ENCODE data around the gene ACYP2.

GRCh38 chr2:54329482-54330161 lies 214.2 kb downstream of the ACYP2 start:
- no peak for TF ChIP-seq EP300 (IDR thresholded peaks at IDR 0.05)
- TF ChIP-seq, protein P1, sequence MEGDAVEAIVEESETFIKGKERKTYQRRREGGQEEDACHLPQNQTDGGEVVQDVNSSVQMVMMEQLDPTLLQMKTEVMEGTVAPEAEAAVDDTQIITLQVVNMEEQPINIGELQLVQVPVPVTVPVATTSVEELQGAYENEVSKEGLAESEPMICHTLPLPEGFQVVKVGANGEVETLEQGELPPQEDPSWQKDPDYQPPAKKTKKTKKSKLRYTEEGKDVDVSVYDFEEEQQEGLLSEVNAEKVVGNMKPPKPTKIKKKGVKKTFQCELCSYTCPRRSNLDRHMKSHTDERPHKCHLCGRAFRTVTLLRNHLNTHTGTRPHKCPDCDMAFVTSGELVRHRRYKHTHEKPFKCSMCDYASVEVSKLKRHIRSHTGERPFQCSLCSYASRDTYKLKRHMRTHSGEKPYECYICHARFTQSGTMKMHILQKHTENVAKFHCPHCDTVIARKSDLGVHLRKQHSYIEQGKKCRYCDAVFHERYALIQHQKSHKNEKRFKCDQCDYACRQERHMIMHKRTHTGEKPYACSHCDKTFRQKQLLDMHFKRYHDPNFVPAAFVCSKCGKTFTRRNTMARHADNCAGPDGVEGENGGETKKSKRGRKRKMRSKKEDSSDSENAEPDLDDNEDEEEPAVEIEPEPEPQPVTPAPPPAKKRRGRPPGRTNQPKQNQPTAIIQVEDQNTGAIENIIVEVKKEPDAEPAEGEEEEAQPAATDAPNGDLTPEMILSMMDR (IDR thresholded peaks at IDR 0.05): no peak
